SJCRH30 (cell line): Measurements from ENCODE around the gene TOM1L1. TPM values are rescaled to one million over a fixed set of nuclear protein-coding genes. Genes with fewer than 3 reads are reported as not detected.

ENCODE experiments used
- DNase-seq, 2 experiments: peaks; one replicate each; pipeline ENCODE4 v3.0.0-alpha.2; 2015 to 2020
- H3K27ac ChIP-seq: fragments of 250-450 bp; sonication (Bioruptor Pico); 2 replicates; pipeline ENCODE4 v1.5.1; 2020; ENCODE audit warnings: mild to moderate bottlenecking, moderate library complexity
- H3K27me3 ChIP-seq: fragments of 250-450 bp; sonication (Bioruptor Pico); 2 replicates; pipeline ENCODE4 v1.5.1; 2020; ENCODE audit warnings: mild to moderate bottlenecking, moderate library complexity
- H3K36me3 ChIP-seq: fragments of 250-450 bp; sonication (Bioruptor Pico); 2 replicates; pipeline ENCODE4 v1.5.1; 2020; ENCODE audit warnings: mild to moderate bottlenecking, moderate library complexity
- H3K4me1 ChIP-seq: fragments of 250-450 bp; sonication (Bioruptor Pico); 2 replicates; pipeline ENCODE4 v1.5.1; 2020; ENCODE audit warnings: mild to moderate bottlenecking, moderate library complexity
- H3K4me3 ChIP-seq: fragments of 250-450 bp; sonication (Bioruptor Pico); 2 replicates; pipeline ENCODE4 v1.5.1; 2020; ENCODE audit warnings: mild to moderate bottlenecking, moderate library complexity
- H3K9me3 ChIP-seq: fragments of 250-450 bp; sonication (Bioruptor Pico); replicated peaks from 2 replicates; pipeline ENCODE4 v1.5.1; 2020; ENCODE audit warnings: mild to moderate bottlenecking, moderate library complexity
- total RNA-seq: library from RNA; depleted of rRNA; stranded (reverse); fragments of >200 nt; shearing (Covaris generic); gene quantifications from 2 replicates; pipeline ENCODE4 v1.2.3, GENCODE V29; 2014

Gene TOM1L1
- total RNA-seq, 1 experiment from 2014 or later, result 13.1 TPM

DNA sequence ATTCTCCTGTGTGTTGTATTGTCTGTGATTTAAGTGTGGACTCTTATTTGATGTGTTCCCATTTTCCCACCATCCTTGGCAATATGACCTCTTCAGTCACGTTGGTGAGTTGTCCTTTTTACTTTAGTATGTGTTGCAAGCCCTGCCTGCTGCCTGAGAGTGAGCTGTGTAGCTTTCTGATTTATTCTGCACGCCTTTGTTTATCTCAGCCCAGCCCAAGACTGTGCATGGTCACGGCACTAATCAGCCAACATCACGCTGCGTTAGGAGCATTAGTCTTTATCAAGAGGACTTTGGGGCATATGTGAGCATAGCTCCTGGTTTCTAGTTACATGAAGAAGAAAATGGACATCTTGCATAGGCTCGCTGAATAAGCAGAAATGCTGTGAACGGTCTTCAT, 6.0 kb downstream of the TOM1L1 start:
- H3K9me3 ChIP-seq, result no peaks in the 10 kb centered on the region
- peak; percentile 55 to 71 for DNase-seq
- no peaks in the 10 kb centered on the region; the same call in 1 of the 2 replicates for H3K36me3 ChIP-seq
- H3K27me3 ChIP-seq, result no peaks in the 10 kb centered on the region
- H3K4me1 ChIP-seq, result peaks cover 8% of the 10 kb centered on the region
- peak overlapping the region; percentile 63 for H3K27ac ChIP-seq
- no peak overlapping the region for H3K4me3 ChIP-seq

DNA sequence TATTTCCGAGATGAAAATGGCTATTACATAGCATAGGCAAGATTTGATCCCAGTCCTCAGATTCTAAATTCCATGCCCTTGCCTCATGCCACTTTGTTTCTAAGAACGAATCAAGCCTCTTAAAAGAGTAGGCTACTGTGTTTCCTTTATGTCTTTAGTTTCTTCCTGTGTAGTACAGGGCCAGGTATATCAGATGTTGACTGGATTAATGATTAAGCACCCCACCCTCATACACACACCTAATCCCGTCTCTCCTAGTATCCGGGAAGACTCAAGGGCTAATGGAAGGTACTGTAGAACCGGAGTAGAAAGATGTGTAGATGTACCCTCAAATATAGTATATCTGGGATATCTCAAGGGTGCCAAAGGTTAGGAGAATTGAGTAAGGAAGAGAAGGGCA, 6.7 kb downstream of the TOM1L1 start:
- DNase-seq, result no peak
- H3K27ac ChIP-seq, result peak overlapping the region; percentile 63; the same call in 1 of the 2 replicates
- H3K4me1 ChIP-seq, result peaks cover 8% of the 10 kb centered on the region
- H3K27me3 ChIP-seq, result no peaks in the 10 kb centered on the region
- no peaks in the 10 kb centered on the region for H3K9me3 ChIP-seq
- H3K36me3 ChIP-seq, result no peaks in the 10 kb centered on the region; the same call in 1 of the 2 replicates
- no peak overlapping the region for H3K4me3 ChIP-seq

DNA sequence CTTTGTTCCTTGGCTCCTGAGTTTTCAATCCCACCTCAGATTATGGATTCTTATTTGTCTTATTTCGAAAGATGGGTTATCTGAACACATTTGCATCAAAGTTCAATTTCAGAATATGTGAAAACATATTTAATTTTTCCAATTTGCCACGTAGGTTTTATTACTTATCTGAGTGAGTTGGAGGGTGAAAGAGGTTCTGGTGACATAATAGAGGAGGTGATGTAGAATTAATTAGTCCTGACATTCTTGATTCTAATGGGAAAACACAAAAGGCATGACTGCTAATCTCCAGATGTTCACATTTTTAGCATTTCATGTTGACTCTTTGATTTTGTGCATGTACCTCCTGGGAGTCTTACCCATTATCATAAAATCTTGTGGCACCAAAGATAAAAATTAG, 9.1 kb downstream of the TOM1L1 start:
- Histone ChIP-seq H3K9me3 (no peaks in the 10 kb centered on the region), H3K4me1 (peaks cover 8% of the 10 kb centered on the region), H3K4me3 (no peak overlapping the region), H3K27me3 (no peaks in the 10 kb centered on the region), H3K36me3 (no peaks in the 10 kb centered on the region; the same call in none of the 2 replicates), H3K27ac (no peak overlapping the region)
- DNase-seq, result no peak

DNA sequence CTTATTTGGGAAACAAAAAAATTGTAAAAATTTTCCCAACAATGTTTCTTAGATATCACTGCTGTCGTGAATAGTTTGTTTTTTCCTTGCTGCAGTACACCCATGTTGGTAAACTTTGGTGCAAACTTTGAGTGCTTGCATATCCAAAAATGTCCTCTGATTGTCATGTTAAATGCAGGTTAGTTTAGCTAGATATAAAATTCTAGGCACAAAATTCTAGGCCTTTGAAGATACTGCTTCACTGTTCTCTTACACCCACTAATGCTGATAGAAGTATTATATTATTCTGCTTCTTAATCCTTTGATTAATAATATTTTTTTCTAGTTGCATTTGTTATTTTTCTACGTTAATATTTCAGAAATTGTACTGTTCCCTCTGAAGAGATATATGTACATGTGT, 16.1 kb downstream of the TOM1L1 start:
- Histone ChIP-seq H3K4me3 (no peak overlapping the region), H3K36me3 (no peaks in the 10 kb centered on the region; the same call in 1 of the 2 replicates), H3K27me3 (no peaks in the 10 kb centered on the region), H3K4me1 (no peaks in the 10 kb centered on the region), H3K27ac (no peak overlapping the region), H3K9me3 (no peaks in the 10 kb centered on the region; the same call in none of the 2 replicates)
- no peak for DNase-seq

DNA sequence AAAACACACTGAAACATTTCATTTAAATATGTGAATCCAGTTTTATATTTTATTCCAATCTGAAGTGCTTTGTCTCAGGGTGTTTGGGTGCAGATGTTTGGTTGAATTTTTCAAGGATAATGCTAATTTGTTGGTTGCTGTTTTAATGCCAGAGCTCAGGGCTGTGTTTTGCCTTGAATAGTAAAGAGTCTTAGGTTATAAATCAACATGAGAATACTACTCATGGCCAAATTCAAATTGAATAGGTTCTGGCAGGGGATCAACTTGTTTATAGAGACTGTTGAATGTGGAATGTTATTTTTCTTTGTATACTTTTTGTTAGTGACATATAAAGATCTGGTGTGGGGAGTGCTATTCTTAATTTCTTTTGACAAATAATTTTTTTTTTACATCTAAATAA, 18.8 kb downstream of the TOM1L1 start:
- H3K27ac ChIP-seq, result no peak overlapping the region
- no peaks in the 10 kb centered on the region for H3K36me3 ChIP-seq
- no peak for DNase-seq
- H3K4me3 ChIP-seq, result no peak overlapping the region
- H3K9me3 ChIP-seq, result no peaks in the 10 kb centered on the region; the same call in none of the 2 replicates
- H3K27me3 ChIP-seq, result no peaks in the 10 kb centered on the region
- no peaks in the 10 kb centered on the region for H3K4me1 ChIP-seq

DNA sequence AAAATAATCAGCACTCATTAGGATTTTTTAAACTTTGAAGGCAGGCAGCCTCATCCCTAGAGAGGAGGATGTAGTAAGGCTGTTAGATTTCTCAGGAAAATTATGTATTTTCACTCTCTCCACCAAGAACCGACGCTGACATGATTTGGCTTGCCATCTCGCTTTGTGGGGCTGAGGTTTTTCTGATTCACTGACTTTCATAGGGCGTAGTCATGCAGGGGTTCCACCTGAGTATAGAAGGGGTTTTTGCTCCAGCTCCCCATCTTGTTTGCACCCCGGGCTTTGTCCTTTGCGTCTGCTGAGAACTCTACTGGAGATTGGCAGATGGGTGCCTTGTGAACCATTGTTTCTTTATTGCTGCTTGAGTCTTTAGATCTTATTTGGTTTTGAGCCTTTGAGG, 20.2 kb downstream of the TOM1L1 start:
- H3K4me1 ChIP-seq, result no peaks in the 10 kb centered on the region
- H3K27ac ChIP-seq, result no peak overlapping the region
- DNase-seq, result no peak
- no peaks in the 10 kb centered on the region; the same call in none of the 2 replicates for H3K9me3 ChIP-seq
- no peak overlapping the region for H3K4me3 ChIP-seq
- no peaks in the 10 kb centered on the region for H3K27me3 ChIP-seq
- no peaks in the 10 kb centered on the region for H3K36me3 ChIP-seq

DNA sequence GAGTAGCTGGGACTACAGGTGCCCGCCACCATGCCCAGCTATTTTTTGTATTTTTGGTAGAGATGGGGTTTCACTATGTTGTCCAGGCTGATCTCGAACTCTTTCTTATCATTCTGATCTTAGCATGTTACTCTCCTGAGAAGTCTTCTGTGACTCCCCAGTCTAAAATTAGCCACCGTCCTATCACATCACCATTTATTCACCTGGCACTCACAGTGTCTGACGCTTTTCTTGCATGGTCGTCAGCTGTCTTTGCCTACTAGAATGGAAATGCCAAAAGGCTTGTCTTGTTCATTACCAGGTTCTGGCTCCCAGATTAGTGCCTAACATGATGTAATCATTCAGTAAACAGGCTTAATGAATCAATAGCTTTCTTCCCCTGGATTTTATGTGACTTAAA, 23.8 kb downstream of the TOM1L1 start:
- H3K4me1 ChIP-seq, result no peaks in the 10 kb centered on the region
- no peak overlapping the region for H3K4me3 ChIP-seq
- no peaks in the 10 kb centered on the region for H3K36me3 ChIP-seq

DNA sequence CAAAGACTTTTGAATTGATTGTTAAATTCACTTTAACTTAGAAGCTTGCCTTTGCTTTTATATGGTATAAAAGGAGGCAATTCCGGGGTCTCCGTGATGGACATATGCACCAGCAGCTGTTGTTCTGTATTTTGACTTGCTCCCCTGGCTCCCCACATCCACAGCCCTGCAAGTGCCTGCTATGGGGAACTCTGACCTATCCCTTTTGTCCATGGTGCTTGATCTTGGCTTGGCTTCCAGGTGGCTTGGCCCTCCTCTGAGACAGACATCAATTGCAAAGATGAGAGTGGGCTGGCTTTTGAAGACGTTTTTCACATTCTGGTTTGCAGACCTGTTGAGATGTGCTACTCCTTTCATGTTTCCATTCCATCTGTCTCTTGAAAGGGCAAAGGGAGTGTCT, 26.9 kb downstream of the TOM1L1 start:
- Histone ChIP-seq H3K36me3 (no peaks in the 10 kb centered on the region), H3K27me3 (no peaks in the 10 kb centered on the region), H3K27ac (no peak overlapping the region), H3K9me3 (no peaks in the 10 kb centered on the region), H3K4me1 (no peaks in the 10 kb centered on the region), H3K4me3 (no peak overlapping the region)
- no peak for DNase-seq

More for the DNA sequence above, 23.8 kb downstream of the TOM1L1 start:
- H3K27me3 ChIP-seq, result no peaks in the 10 kb centered on the region
- no peak for DNase-seq
- H3K27ac ChIP-seq, result no peak overlapping the region
- no peaks in the 10 kb centered on the region for H3K9me3 ChIP-seq

DNA sequence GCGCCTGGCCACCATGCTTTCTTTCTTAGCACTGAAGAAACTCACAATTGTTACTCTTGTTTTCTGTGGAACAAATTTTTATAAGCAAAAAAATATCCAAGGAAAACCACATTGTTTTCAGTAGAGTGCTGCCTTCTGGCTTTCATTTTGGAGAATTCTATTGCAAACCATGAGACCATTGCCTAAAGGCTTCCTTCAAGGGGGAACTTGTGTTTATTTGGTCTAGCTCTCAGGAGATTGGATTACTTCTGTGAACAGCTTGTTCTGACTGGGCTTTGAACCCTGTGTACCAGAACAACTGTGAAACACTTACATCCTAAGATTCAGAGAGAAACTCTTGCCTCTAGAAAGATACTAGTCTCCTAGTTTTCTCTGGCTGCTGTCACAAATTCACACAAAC, 32.1 kb downstream of the TOM1L1 start:
- Histone ChIP-seq H3K4me1 (peaks cover 3% of the 10 kb centered on the region; the same call in 1 of the 2 replicates), H3K4me3 (no peak overlapping the region), H3K9me3 (no peaks in the 10 kb centered on the region), H3K27me3 (no peaks in the 10 kb centered on the region), H3K36me3 (no peaks in the 10 kb centered on the region; the same call in 1 of the 2 replicates), H3K27ac (no peak overlapping the region)
- peak in 1 of 2 experiments; percentile 41 for DNase-seq

DNA sequence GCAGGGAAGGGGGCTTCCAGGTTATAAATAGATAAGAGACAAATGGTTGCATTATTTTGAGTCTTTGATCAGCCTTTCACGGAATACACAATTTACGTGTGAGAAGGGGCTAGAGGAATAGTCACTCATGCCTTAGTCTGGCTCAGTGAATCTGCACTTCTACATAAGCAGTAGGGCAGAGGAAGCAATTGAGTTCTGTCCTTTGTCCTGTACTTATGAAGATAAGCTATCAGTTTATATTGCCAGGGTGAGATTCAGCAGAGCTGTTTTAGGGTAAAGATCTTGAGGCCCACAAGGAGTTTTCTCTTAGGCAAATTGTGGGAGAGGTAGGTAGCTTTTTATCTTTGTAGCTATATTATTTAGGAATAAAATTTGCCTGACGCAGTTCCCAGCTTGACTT, 33.3 kb downstream of the TOM1L1 start:
- no peaks in the 10 kb centered on the region; the same call in 1 of the 2 replicates for H3K36me3 ChIP-seq
- DNase-seq, result no peak
- H3K4me3 ChIP-seq, result no peak overlapping the region
- peaks cover 3% of the 10 kb centered on the region; the same call in 1 of the 2 replicates for H3K4me1 ChIP-seq
- no peaks in the 10 kb centered on the region for H3K27me3 ChIP-seq
- no peak overlapping the region for H3K27ac ChIP-seq
- no peaks in the 10 kb centered on the region for H3K9me3 ChIP-seq

DNA sequence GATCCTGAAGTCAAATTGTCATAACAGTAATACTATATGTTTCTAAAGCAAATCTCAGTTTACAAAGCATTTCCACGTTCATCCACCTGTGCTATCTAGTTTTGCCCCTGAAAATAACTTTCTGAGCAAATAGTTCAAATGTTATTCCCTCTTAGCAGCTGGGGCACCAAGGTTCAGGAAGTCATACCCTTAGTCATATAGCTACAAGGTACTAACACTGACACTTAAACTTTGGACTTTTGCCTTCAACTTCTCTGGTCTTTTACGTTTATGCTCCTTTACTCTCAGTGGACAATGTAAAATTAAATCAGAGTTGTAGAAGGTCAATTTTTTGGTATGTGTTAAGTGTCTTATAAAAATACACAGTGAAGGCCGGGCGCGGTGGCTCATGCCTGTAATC, 34.8 kb downstream of the TOM1L1 start:
- Histone ChIP-seq H3K27ac (no peak overlapping the region), H3K36me3 (no peaks in the 10 kb centered on the region; the same call in 1 of the 2 replicates), H3K4me1 (peaks cover 3% of the 10 kb centered on the region; the same call in 1 of the 2 replicates), H3K9me3 (no peaks in the 10 kb centered on the region), H3K4me3 (no peak overlapping the region), H3K27me3 (no peaks in the 10 kb centered on the region)
- DNase-seq, result no peak

DNA sequence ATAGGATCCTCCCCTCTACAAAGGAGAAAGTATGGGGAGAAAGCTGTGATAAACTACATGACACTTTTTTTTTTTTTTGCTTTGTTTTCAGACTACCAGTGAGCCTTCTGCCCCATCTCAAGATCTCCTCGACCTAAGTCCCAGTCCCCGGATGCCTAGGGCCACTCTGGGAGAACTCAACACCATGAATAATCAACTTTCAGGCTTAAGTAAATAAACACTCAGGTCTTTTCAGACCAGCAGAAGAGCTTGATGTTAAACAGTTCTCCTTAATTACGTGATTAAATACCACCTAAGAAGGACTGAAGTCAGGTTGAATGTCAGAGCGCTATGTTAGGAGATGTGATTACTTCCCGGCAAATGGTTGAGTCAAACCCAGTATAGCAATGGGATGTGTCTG, 36.4 kb downstream of the TOM1L1 start:
- no peaks in the 10 kb centered on the region; the same call in 1 of the 2 replicates for H3K36me3 ChIP-seq
- no peaks in the 10 kb centered on the region for H3K9me3 ChIP-seq
- DNase-seq, result peak in 1 of 2 experiments; percentile 34
- no peaks in the 10 kb centered on the region for H3K27me3 ChIP-seq
- no peak overlapping the region for H3K4me3 ChIP-seq
- no peak overlapping the region for H3K27ac ChIP-seq
- peaks cover 3% of the 10 kb centered on the region; the same call in 1 of the 2 replicates for H3K4me1 ChIP-seq

DNA sequence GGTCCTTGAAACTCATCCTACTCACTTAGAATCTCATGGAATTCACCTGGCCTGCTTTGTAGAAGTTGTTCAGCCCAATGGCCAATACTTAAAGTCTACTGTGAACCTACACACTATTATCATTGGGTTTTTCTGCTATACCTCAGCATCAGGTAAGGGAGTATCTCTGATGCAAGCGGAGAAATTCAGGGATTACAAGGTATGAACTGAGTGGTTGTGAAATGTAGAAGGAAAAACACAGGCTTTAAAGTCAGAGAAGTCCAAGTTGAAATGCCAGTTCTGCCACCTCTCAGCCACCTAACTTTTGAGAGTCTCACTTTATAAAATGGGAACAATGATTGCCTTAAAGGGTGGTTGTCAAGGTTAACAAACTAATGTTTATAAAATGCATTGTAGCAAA, 36.8 kb downstream of the TOM1L1 start:
- no peak overlapping the region for H3K4me3 ChIP-seq
- no peaks in the 10 kb centered on the region for H3K27me3 ChIP-seq
- H3K27ac ChIP-seq, result no peak overlapping the region
- H3K9me3 ChIP-seq, result no peaks in the 10 kb centered on the region
- no peaks in the 10 kb centered on the region; the same call in 1 of the 2 replicates for H3K36me3 ChIP-seq
- H3K4me1 ChIP-seq, result peaks cover 3% of the 10 kb centered on the region; the same call in 1 of the 2 replicates
- DNase-seq, result no peak

DNA sequence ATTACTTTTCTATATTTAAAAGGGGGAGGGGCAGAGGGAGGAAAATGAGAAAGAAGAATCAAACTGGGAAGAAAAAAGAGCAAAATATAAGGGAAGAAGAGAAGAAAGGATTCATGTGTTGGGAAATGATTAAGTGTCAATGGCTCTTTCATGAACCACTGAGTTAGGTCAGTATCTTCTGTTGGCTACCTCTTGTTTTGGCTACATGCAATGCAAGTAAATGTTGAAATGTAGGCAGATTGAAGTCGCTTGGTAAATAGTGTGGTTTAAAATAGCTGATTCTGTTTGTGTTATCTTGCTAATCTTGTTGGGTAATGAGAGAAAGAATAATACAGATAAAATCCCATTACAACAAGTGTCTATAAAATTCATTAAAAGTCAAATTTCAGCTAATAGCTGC, 40.6 kb downstream of the TOM1L1 start:
- DNase-seq, result no peak
- no peaks in the 10 kb centered on the region for H3K9me3 ChIP-seq
- no peaks in the 10 kb centered on the region for H3K36me3 ChIP-seq
- H3K4me3 ChIP-seq, result no peak overlapping the region
- peaks cover 25% of the 10 kb centered on the region for H3K4me1 ChIP-seq
- H3K27ac ChIP-seq, result no peak overlapping the region
- H3K27me3 ChIP-seq, result no peaks in the 10 kb centered on the region

DNA sequence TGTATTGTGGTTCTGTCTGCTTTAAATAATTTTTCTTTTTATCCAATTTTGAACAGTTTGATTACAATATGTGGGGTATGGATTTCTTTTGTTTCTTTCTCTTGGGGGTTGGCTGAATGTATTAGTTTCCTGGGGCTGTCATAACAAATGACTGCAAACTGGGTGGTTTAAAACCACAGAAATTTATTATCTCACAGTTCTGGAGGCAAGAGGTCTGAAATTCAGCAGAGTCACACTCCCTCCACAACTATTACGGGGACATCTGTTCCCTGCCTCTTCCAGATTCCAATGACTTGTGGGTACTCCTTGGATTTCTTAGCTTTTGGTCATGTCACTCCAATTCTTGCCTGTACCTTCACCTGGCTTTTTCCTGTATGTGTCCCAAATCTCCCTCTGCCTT, 44.1 kb downstream of the TOM1L1 start:
- H3K9me3 ChIP-seq, result no peaks in the 10 kb centered on the region
- DNase-seq, result peak; percentile 73 to 84
- H3K4me1 ChIP-seq, result peaks cover 30% of the 10 kb centered on the region
- H3K4me3 ChIP-seq, result no peak overlapping the region; the same call in 1 of the 2 replicates
- H3K27ac ChIP-seq, result peak overlapping the region; percentile 85
- 0 out of 2 replicates have a peak, but pooled peaks cover 2% of the 10 kb centered on the region for H3K36me3 ChIP-seq
- H3K27me3 ChIP-seq, result no peaks in the 10 kb centered on the region

DNA sequence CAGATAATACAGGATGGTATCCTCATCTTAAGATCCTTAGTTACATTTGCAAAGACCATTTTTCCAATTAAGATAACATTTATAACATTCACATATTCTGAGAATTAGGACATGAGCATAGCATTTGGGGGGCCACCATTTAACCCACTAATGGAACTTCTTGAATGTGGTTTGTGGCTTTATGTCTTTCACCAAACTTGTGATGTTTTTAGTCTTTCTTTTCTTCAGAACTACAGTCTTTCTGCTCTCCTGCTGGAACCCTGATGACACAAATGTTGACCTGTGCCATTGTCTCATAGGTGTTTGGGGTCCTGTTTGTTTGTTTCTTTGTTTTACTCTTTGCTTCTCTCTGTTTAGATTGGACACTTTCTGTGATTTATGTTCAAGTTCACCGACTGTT, 44.6 kb downstream of the TOM1L1 start:
- peak overlapping the region; percentile 85 for H3K27ac ChIP-seq
- H3K4me3 ChIP-seq, result no peak overlapping the region
- H3K9me3 ChIP-seq, result no peaks in the 10 kb centered on the region
- no peaks in the 10 kb centered on the region for H3K27me3 ChIP-seq
- H3K36me3 ChIP-seq, result 0 out of 2 replicates have a peak, but pooled peaks cover 2% of the 10 kb centered on the region
- H3K4me1 ChIP-seq, result peaks cover 35% of the 10 kb centered on the region
- no peak for DNase-seq
